AG09309 (cell line): ENCODE data around the gene FAM184A.

Experiments used
- DNase-seq: peaks from one replicate; pipeline ENCODE4 v3.0.0-alpha.2; 2010; ENCODE audit warnings: low read depth
- H3K4me3 ChIP-seq: 2 replicates; pipeline ENCODE4 v1.5.1; 2011; ENCODE audit warnings: mild to moderate bottlenecking, low read depth, low read length, moderate library complexity; ENCODE audit not compliant: control insufficient read depth
- TF ChIP-seq, protein P1 (sequence below): IDR thresholded peaks from 2 replicates; pipeline ENCODE4 v1.5.1; 2011; ENCODE audit warnings: mild to moderate bottlenecking, low read depth, low read length, inconsistent platforms; ENCODE audit not compliant: insufficient read depth, control insufficient read depth; ENCODE audit errors: missing control alignments

The FAM184A gene

DNA sequence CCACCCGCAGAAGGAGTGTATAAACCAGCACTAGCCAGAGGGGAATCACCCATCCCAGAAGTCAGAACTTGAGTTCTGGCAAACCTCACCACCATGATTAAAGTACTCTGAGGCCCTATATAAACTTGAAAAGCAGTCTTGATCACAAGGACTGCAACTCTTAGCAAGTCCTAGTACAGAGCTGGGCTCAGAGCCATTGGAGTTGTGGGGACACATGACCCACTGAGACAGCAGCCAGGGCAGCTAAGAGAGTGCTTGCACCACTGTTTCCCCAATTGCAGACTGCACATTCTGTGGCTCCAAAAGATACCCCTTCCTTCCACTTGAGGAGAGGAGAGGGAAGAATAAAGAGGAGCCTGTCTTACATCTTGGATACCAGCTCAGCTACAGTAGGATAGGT, 138.8 kb downstream of the FAM184A start:
- DNase-seq = no peak
- H3K4me3 ChIP-seq = no peak overlapping the region
- TF ChIP-seq, protein P1, sequence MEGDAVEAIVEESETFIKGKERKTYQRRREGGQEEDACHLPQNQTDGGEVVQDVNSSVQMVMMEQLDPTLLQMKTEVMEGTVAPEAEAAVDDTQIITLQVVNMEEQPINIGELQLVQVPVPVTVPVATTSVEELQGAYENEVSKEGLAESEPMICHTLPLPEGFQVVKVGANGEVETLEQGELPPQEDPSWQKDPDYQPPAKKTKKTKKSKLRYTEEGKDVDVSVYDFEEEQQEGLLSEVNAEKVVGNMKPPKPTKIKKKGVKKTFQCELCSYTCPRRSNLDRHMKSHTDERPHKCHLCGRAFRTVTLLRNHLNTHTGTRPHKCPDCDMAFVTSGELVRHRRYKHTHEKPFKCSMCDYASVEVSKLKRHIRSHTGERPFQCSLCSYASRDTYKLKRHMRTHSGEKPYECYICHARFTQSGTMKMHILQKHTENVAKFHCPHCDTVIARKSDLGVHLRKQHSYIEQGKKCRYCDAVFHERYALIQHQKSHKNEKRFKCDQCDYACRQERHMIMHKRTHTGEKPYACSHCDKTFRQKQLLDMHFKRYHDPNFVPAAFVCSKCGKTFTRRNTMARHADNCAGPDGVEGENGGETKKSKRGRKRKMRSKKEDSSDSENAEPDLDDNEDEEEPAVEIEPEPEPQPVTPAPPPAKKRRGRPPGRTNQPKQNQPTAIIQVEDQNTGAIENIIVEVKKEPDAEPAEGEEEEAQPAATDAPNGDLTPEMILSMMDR = no peak

DNA sequence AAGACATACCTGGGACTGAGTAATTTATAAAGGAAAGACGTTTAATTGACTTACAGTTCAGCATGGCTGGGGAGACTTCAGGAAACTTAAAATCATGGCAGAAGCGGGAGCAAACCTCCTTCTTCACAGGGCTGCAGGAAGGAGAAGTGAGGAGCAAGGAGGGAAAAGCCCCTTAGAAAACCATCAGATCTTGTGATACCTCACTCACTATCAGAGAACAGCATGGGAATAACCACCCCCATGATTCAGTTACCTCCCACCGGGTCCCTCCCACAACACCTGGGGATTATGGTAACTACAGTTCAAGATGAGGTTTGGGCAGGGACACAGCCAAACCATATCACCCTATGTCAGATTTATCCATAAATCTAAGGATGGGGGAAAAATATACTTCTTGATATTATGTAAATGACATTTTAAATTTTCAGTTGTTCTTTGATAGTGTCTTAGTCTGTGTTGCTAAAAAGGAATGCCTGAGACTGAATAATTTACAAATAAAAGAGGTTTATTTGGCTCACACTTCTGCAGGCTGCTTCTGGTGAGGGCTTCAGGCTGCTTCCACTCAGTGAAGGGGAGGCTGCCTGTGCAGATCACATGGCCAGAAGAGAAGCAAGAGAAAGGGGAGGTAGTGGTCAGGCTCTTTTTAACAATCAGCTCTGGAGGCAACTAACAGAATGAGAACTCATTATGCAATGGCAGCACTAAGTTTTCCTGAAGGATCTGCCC, 142.3 kb downstream of the FAM184A start:
- DNase-seq = no peak
- H3K4me3 ChIP-seq = no peak overlapping the region
- TF ChIP-seq, protein P1 = no peak

DNA sequence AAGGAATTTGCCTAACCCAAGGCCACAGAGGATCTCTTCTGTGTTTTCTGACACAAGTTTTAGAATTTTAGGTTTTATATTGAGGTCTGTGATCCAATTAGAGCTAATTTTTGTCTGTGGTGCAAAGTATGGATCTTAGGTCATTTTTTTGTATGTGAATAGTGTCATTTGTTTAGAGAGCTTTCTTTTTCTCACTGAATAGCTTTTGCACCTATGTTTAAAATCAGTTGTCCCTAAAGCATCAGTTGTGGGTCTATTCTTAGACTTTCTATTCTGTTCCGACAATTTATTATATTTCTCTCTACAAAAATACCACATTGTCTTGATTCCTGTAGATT, 143.2 kb downstream of the FAM184A start:
- H3K4me3 ChIP-seq = peak overlapping the region; percentile 75
- TF ChIP-seq, protein P1 = no peak
- DNase-seq = no peak

DNA sequence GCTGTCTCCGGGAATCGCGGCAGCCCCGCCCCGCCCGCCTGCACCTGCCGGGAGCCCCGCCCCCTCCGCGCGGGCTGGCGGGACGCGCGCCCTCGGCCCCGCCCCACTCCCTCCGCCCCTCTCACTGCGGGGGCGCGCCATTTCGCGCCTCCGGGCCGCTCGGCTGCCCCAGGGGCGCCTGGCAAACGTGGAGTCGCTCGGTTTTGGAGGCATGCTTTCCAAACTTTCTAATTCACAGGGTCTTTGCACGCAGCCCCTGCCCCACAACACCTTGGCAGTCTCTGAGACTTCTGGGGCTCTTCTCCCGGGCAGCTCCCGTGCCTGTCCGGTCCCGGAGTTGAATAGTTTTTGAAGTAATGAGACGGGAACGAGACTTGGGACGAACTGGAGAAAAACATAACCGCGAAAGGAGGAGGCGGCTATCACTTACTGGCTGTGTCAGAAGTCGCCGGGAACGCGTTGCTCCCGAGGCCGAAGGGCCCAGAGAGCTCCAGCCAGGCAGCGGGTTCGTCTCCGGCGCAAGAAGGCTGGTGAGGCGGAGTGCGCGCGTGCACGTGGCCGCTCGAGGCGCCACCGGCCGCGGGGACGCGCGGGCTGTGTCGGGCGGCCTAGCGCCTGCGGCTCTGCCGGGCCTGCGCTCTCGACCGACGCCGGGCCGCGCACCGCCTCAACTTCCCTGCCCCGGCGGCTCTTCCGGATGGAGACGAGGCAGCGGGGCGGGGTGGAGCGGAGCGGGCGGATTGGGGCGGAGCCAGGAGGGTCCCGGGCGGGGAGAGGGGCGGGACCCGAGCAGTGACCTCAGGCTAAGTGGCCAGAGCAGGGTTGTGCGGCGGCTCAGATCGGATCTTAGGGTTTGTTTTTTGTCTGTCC, 143.8 kb downstream of the FAM184A start, which contains the start of gene MCM9:
Gene MCM9, minus strand, starts transcription at position 699 of the 870 bp plus-strand sequence. CDS start 3,436 bp downstream, outside the sequence.
- peak within 1 kb of the TSS; percentile 75 for H3K4me3 ChIP-seq
- DNase-seq = peak; percentile 17
- TF ChIP-seq, protein P1 = no peak

DNA sequence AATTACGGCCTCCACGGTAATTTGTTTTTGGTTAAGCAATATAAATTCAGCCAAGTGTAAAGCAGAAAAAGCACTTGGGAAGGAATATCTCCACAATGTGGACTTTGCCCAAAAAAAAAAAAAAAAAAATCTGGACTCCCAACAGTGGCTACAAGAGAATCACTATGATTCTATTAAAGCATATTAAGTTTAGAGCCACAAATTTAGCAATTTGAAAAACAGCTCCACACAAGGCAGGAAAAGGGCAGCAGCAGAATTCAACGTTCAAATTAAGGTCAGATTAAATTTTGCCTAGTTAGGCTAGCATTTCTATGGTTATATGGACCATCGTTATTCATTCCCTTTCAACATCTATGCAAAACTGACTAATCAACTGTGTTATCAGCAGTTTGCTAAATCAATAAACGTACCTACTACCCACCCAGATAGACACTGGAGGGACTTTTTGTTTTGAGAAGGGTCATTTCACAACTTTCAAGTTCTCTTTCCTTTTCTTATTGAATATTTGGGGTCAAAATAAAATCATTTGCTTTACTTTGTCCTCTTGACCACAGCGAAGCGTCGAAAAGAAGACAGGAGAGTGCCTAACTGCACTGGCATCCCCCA, 144.5 kb downstream of the FAM184A start:
- TF ChIP-seq, protein P1 = no peak
- DNase-seq = no peak
- peak overlapping the region; percentile 75 for H3K4me3 ChIP-seq

DNA sequence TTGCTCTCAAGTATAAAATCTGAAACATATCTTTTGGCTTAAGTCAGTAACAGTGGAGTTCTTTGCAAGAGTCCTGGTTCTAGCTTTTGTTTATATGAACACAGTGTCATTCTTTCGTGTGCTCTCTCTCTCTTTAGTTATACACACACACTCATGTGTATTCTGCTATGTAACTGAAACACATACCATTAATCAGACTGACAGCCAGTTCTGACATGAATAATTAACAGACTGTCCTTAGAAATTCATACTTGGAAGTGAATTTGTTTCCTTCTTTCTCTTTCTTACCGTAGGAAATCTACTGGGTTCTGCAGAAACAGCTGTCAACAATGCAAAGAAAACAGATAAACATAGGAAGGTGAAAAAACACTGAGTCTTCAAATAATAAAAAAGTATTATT, 146.0 kb downstream of the FAM184A start:
- DNase-seq = no peak
- H3K4me3 ChIP-seq = no peak overlapping the region
- TF ChIP-seq, protein P1 = no peak
